ENCODE data around the gene CIT.

GRCh38 chr12:119920064-119920463 lies 42.9 kb upstream of the CIT start:
- no peak for TF ChIP-seq POLR2A (IDR thresholded peaks at IDR 0.05)
- no peak for TF ChIP-seq CTCF (IDR thresholded peaks at IDR 0.05)

Data from lower leg skin (tissue), 3 donors.